NOMO-1 treated with dmso at 0.1 percent for 144 hours (cell line): Measurements from ENCODE around the gene KRT24.
"Not testable (repeated sequence)": the region's sequence is repeated elsewhere in the genome, so short reads cannot be mapped to it uniquely, and the experiment has no call there.

Experiments used
- DNase-seq: peaks from one replicate; lab custom pipeline; 2025; ENCODE audit not compliant: unreplicated experiment; lab: John Stamatoyannopoulos, UW

KRT24 gene

DNA sequence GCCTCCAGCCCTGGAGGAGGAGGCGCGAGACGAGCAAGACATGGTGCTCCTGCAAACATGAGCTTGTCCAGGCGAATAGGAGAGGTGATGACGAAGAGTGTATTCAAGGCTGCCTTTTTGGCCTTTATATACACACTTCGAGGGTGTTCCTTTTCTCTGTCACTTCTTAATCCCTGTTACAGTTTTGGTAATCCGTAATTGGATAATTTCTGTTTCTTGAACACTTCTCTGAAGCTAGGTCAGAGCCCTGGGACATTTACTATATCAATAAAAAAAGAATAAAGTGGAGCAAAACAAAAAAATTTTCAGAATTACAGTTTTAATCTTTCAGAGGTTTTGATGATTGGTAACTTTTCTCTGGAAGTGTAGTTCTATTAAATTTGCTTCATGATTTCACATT, at the start of gene KRT24:
KRT24 (minus strand) TSS at position 101 of the 400 bp plus-strand sequence; CDS start at position 42, 59 bp downstream.
- no peak for DNase-seq

DNA sequence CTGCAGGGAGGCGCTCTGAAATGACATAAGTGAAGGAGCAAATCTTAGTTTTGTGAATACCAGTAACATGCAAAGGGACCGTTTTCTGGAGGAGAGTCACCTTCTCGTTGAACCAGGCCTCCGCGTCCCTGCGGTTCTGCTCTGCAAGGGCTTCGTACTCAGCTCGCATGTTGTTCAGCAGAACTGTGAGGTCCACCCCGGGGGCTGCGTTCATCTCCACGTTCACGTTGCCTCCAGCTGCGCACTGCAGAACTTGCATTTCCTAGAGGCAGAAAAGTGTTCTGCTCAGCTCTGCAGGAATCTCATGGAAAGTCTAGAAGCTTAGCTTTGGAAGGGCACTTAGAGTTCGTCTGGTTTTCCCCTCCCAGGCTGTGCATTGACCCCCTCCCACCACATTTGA, 47.5 kb upstream of the KRT24 start:
- DNase-seq = no peak

DNA sequence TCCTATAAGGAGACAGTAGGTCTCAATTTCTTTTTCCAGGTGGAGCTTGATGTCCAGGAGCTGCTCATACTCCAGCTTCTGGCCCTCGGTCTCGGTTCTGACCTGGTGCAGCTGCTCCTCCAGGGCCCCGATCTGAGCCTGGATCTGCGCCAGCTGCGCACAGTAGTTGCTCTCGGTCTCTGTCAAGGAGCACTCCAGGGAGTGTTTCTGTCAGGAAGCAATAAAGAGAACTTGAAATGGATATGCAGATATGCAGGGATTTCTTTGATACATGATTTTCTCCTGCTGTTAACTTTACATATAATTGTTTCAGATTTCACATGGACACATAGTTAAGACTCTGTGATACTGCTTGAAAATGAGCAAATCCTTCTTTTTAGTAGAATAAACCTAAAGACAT, 46.8 kb upstream of the KRT24 start:
- DNase-seq = no peak

DNA sequence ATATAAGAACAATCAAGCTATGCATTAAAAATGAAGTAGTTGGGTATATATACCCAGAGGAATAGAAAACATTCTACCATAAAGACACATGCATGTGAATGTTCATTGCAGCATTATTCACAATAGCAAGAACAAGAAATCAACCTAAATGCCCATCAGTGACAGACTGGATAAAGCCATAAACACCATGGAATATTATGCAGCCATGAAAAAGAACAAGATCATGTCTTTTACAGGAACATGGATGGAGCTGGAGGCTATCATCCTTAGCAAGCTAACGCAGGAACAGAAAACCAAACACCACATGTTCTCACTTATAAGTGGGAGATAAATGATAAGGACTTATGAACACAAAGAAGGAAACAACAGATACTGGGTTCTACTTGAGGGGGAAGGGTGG, 45.1 kb upstream of the KRT24 start:
- not testable (repeated sequence) for DNase-seq

DNA sequence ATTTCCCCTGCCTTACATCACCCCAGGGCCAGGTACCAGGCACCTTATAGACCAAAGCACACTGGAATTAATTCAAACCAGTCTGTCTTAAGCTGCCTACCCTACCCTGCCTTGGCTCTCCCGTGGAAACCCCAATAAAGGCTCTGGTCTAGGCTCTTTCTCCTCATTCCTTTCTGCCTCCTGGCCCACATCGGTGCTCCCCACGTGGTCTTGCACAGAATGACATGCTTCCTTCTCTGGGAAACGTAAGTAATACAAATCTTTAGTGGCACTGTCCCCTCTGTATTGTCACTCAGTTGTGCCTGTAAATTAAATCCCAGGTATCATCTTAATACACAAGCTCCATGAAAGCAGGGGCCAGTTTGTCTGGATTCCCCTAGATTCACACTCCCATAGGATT, 35.0 kb upstream of the KRT24 start:
- DNase-seq = no peak

DNA sequence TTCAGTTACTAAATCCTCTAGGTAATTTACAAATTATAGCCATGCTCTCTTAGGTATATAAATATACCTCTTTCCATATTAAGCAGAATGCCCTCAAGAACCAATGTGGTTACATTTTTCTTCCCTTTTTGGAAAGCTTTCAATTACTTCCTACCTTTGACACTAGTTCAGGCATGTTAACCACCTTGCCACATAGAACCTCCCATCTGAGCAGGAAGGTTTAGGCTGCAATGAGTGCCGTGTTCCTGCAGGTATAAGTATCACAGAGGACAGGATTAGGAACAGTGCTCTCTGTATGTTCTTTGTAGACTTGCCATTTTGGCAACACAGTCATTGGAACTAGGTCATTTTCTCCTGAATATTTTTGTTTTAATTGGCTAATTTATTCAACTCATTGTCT, 31.5 kb upstream of the KRT24 start:
- DNase-seq = no peak

DNA sequence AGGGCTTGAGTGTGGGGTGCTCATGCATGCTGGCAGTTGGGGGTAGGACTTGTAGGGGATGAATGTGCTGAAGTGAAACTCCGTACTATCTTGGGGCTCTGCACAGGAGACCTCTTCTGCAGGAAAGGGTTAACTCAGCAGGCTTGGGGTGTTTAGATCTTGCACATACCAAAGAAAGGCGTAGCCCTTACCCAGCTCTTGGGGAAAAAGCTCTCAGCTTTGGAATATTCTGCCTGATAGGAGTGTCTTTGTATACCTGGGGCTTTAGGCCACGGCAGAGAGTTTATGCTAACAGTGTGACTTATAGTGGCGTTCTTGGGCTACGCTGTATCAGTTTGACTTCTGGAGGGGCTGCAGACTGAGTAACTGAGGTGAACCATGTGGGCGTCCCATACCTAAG, 30.5 kb upstream of the KRT24 start:
- DNase-seq = no peak

DNA sequence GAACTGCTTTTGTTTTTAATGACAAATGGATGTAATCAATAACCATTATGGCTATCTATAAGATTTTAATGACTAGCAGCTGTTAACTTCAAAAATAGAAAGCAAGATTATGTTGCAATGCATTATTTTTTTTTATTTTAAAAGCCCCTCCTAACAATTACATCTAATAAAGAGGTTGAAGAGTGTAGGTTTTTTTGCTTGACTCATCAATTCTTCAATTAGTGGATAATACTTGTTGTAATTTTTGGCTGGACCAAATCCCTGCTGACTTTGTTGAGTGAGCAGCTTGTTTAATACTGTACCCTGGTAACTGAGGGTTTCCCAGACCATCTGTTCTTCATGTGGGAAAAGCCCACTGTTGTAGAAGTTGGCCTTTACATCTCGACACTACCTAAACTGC, 27.4 kb upstream of the KRT24 start:
- DNase-seq = no peak

DNA sequence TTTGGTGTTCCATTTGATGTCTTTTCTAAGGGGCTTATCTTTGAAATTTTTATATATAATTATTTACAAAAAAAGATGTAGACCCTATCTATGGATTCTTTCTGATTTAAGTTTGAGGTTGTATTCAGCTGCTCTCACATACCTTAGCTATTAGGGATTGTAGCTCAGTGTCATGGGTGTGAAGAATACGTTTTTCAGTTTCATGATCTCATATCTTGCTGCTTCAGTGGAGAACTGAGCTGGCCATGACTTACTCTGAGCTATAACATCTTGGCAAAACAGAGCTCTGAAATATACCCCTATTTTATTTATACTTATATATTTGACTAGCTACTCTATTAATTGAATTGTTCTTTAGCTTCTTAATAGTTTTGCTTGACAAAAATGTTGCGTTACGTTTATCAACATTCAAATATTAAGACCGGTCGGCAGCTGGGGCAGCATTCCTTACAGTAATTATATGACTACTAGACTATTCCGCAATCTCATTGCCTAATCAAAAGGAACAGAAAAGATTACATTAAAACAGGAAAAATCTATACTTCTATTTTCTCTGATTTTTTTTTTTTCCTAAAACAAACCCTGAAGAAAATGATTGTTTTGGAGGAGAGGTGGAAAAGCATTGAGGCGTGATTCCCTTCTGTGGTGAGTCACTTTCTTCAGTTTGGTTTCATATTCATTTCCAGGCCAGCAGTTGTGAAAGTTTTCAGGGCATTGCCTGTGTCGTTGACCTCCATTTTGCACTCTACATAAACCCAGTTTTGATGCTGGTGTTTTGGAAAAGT, 24.1 kb upstream of the KRT24 start:
- peak; percentile 12 for DNase-seq

DNA sequence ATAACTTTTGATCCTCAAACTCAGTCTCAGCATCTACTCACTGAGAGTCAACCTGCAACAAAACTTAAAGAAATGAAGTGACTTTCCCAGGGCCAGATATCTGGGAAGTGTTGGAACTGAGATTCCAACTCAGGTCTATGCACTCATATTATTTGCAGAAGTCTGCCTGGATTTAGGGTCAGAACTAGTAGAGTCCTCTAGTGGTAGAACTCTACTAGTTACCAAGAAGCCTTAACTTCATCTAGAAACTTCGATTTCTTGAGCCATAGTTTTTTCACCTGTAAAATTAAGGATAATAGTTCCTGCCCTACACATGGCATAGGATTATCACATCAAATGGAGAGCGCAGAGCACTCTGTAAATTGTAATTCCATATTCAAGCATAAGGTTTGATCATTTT, 23.4 kb upstream of the KRT24 start:
- no peak for DNase-seq

DNA sequence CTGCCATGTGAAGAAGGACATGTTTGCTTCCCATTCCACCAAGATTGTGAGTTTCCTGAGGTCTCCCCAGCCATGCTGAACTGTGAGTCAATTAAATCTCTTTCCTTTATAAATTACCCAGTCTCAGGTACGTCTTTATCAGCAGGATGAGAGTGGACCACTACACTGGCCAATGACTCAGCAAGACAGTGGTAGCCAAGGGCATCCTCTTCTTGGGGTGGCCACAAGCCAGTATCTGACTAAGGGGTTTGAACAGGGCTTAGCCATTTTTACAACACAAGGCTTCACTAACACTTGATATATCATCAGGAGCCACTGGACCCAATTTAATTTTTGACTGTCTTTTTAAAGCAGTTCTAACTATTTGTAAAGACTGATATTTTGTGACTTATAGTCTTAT, 21.1 kb upstream of the KRT24 start:
- no peak for DNase-seq

DNA sequence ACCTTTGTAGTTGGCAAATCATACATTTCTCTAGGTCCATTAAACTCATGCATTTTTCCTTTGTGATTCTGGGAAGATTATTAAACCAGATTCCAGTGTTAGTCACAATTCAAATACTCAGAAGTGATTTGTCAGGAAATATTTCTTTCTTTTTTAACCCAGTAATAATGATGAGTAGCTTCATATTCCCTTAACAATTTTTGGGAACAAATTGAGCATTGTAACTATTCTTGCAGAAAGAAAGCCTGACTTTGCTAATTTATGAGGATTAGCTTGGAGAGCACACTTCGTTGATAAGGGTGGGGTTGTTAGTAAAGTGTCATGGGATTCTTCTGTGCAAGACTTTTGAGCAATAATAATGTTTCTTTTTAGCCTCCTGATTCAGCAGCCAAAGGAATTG, 18.7 kb upstream of the KRT24 start:
- no peak for DNase-seq

DNA sequence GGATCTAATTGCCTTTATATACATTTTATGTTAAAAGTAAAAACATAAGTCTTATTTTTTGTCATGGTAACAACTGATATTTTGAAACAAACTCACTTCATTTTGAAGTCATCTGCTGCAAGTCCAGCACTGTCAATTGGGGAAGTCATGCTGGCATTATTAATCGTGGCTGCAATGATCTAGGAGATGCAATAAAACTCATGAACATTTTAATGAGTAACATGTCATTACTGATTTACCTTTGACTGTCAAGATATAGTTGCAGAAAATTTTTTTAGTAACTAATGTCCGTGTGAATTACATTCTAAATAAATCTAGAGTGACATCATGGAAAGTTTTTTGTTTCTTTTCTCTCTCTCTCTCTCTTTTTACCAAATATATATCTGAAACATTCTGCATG, 17.3 kb upstream of the KRT24 start:
- DNase-seq = peak; percentile 1

DNA sequence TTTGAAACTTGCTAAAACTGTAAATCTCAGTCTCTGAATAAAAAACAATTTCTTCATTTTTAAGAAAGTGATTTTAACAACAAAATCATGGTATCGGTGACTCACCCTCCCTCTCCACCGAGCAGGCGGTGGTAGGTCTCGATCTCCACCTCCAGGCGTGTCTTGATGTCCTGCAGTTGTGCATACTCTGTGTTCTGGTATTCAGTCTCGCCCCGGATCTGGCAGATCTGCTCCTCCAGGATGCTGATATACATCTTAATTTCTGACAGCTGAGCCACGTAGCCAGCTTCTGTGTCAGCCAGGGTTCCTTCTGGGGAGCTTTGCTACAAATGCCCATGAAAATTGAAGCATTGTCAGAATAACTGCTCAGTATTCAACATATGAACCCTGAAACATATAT, 15.4 kb upstream of the KRT24 start:
- no peak for DNase-seq

DNA sequence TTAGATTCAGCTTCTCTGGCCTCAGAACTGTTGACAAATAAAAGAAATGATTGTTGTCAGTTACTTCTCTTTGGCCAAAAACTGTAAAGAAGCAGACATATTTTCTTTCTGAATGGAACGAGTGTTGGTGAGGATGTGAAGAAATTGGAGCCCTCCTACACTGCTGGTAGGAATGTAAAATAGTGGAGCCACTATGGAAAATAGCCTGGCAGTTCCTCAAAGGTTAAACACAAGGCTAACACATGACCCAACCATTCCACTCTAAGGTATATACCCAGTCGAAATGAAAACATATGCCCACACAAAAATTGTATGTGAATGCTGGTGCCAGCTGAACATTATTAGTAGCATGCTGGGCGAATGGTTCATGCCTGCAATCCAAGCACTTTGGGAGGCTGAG, 14.2 kb upstream of the KRT24 start:
- no peak for DNase-seq

DNA sequence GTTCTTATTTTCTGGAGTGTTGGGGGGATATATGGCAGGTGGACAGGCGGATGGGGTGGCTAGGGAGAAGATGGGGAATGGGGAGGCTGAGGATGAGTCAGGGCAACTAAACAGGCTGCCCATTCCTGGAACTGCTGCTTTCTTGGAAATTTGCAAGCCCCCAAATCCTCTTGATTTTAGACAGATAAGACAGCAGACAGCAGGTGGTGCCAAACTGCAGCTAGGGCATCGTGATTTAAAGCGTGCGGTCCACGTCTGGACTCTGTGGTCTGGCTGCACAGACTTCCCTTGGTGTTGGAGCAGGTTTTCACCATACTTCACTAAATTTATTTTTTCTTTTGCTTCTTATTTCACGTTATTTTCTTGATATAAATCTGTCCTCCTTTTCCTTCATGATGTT, 10.9 kb upstream of the KRT24 start:
- DNase-seq = no peak

DNA sequence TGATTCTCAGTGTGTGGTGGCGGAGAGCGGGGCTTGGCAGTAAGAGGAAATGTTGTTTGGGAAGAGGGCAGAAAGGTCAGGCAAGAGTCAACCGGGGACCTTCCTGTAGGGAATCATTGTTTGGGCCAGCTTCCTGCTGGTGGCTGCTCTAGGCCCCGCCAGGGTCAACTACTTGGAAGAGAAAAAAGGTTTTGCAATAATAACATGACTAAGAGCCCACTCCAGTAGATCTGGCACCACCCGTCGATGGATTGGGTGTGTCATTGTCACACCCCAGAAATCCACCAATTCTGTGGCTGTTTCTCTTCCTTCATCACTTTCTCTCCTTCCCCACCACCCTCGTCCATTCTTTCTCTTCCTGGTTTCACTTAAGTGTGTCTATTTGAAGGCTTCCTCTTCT, 4.2 kb upstream of the KRT24 start:
- DNase-seq = peak; percentile 33

DNA sequence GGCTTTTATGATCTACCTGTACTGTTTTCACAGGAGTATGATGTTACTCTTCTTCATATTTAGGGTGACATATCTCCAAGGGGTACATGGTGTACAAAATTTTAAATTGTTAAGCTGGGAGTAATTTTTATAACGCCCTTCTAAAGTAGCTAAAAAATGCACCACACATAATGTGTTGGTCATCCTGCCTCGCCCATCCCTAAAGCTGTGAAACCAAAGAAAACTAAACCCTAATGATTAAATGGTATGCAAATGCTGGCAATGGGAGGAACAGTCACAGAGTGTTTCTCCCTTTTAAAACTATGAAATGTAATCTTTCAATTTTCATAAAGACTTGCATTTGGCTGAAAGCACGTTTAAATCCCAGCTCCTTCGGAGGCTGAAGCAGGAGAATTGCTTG, 2.0 kb upstream of the KRT24 start:
- no peak for DNase-seq

DNA sequence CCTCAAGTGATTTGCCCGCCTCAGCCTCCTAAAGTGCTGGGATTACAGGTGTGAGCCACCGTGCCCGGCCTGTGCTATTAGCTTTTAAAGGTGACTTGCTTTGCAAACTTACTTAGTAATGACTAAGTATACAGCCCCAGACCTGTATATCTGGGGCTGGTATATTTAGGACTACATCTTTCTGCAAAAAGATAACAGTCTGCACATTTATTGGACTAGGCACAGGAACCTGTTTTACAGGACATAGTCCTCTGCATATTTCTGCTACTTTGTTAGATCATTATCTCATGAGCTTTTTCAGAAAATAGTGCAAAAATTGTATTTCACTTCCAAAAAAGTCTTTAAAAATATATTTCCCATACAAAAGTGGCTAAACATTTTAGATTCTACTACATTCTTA, 1.3 kb downstream of the KRT24 start:
- no peak for DNase-seq

DNA sequence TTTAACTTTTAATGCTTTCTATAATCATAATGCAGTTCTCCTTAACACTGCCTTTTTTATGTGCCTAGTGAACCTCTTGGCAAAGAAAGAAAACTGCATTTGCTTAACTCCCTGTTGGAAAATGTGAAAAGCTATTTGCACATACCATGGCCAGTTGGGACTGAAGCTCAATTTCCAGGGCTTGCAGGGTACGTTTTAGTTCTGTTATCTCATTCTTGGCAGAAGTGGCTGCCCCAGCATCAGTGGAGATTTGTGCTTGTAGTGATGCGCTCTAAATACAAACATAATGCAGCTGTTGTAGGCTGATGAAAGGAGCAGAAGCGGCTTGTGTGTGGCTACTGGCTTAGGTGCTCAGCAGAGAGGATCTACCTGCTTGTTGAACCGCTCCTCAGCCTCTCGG, 3.7 kb downstream of the KRT24 start:
- DNase-seq = no peak

DNA sequence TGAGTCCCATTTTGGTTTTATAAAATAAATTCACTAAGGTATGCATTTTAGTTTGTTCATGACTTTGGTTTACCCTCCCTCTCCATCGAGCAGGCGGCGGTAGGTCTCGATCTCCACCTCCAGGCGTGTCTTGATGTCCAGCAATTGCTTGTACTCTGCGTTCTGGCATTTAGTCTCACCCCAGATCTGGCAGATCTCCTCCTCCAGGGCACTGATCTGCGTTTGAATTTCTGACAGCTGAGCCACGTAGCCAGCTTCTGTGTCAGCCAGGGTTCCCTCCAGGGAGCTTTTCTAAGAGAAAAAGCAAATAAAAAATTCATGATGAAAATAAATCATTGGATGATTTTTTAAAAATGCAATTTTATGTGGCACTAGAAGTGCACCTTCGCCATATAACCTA, 4.2 kb downstream of the KRT24 start:
- DNase-seq = no peak

DNA sequence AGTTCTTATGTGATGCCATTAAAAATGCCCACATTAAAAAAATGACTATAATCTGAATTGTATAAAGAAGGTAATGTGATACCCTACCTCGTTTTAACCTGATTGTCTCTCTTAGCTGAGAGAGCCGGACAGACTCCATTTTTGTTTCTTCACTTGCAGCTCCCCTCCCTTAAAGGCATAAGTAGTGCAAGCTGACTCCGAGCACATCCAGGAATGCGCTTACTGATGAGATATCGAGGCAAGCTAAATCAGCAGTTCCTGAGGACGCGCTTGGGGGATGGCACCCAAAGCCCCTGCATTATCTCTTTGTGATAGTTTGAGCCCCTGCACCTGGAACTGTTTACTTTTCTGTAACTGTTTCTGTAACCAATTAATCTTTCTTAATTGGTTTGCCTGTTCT, 6.3 kb downstream of the KRT24 start:
- DNase-seq = no peak

DNA sequence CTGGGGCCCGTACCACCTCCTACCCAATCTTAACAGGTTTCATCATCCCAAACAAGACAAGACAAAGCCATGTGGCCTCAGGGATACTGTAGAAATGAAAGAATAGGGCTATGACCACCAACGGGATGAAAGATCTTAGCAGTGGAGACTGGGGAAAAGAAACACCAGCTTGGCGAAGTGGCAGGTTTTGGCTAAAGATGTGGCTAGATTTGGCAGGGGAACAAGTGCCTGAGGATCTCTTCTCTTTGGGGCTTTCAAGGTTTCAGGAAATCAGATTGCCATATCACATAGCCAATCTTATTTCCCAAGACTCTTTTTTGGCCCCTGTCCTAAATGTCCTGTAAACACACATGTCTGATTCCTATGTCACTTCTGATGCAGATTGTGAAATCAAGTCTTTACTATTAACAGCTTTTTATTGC, 6.9 kb downstream of the KRT24 start:
- no peak for DNase-seq
